A549 (cell line): ENCODE data around the gene SH3GL2.

ENCODE experiments used
- CBX8 ChIP-seq: fragments of 200-600 bp; sonication (generic); IDR thresholded peaks from 2 replicates; pipeline ENCODE4 v1.6.1; 2016
- CEBPB ChIP-seq, 2 experiments: fragments of >200 bp in 1 of 2; sonication (Bioruptor Twin) in 1 of 2; formaldehyde crosslinking in 1 of 2; IDR thresholded peaks; 2 replicates each; pipeline ENCODE4 v1.6.1; 2012 to 2016
- CHD4 ChIP-seq: fragments of 200-600 bp; sonication (generic); IDR thresholded peaks from 2 replicates; pipeline ENCODE4 v1.6.1; 2016; ENCODE audit warnings: antibody characterized with exemption, mild to moderate bottlenecking, borderline replicate concordance
- E2F6 ChIP-seq: IDR thresholded peaks from 2 replicates; pipeline ENCODE4 v1.6.1; 2012; ENCODE audit warnings: low read depth, borderline replicate concordance
- PBX3 ChIP-seq: IDR thresholded peaks from 2 replicates; pipeline ENCODE4 v1.6.1; 2012
- RAD21 ChIP-seq, 2 experiments: fragments of >200 bp in 1 of 2; sonication (Bioruptor Twin) in 1 of 2; formaldehyde crosslinking in 1 of 2; IDR thresholded peaks in 1 of 2; conservative IDR thresholded peaks in 1 of 2; 2 replicates in 1 of 2; 3 replicates in 1 of 2; pipeline ENCODE4 v1.6.1; 2012 to 2018; ENCODE audit warnings: inconsistent platforms in 1 of 2
- SMC3 ChIP-seq: fragments of >200 bp; sonication (Bioruptor Twin); formaldehyde crosslinking; IDR thresholded peaks from 3 replicates; pipeline ENCODE4 v1.6.1; 2018; ENCODE audit warnings: inconsistent platforms
- TF ChIP-seq, protein P1 (sequence below): fragments of >200 bp; sonication (Bioruptor Twin); formaldehyde crosslinking; IDR thresholded peaks from 3 replicates; pipeline ENCODE4 v1.5.1; 2016

- TF ChIP-seq PBX3 (no peak), SMC3 (no peak), CHD4 (no peak), RAD21 (conservative IDR thresholded peaks at IDR 0.05 in 1 of 2, IDR thresholded peaks at IDR 0.05 in 1 of 2) (no peak), E2F6 (no peak), CBX8 (no peak), CEBPB (IDR thresholded peaks at IDR 0.05) (no peak)
- TF ChIP-seq, protein P1, sequence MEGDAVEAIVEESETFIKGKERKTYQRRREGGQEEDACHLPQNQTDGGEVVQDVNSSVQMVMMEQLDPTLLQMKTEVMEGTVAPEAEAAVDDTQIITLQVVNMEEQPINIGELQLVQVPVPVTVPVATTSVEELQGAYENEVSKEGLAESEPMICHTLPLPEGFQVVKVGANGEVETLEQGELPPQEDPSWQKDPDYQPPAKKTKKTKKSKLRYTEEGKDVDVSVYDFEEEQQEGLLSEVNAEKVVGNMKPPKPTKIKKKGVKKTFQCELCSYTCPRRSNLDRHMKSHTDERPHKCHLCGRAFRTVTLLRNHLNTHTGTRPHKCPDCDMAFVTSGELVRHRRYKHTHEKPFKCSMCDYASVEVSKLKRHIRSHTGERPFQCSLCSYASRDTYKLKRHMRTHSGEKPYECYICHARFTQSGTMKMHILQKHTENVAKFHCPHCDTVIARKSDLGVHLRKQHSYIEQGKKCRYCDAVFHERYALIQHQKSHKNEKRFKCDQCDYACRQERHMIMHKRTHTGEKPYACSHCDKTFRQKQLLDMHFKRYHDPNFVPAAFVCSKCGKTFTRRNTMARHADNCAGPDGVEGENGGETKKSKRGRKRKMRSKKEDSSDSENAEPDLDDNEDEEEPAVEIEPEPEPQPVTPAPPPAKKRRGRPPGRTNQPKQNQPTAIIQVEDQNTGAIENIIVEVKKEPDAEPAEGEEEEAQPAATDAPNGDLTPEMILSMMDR: no peak
These were observed 47.0 kb downstream of the SH3GL2 start for GRCh38 chr9:17625644-17626388.
